Stimulated activated CD8-positive, alpha-beta memory T cell treated with anti-CD3 and anti-CD28 coated beads, Interleukin-4, amount 100 ng/mL, for 1 hour (primary cell): Measurements from ENCODE around the gene DCP1B.

Experiments
- DNase-seq, 2 donors: peaks; one replicate each; pipeline ENCODE4 v3.0.0-alpha.2; 2020; ENCODE audit warnings: low read depth in 2 of 2, low spot score in 1 of 2

DCP1B gene

GRCh38 chr12:1935700-1936378, 68.4 kb downstream of the DCP1B start:
- no peak for DNase-seq

- no peak for DNase-seq
Measured at GRCh38 chr12:1935242-1935641, 69.0 kb downstream of the DCP1B start.

- no peak for DNase-seq
Measured at GRCh38 chr12:1934831-1935230, 69.4 kb downstream of the DCP1B start.

GRCh38 chr12:1934068-1934467, 70.2 kb downstream of the DCP1B start:
- DNase-seq: no peak

- DNase-seq: no peak
Measured at GRCh38 chr12:1933342-1934051, 70.8 kb downstream of the DCP1B start.

- DNase-seq: no peak
Measured at GRCh38 chr12:1932264-1932777, 71.9 kb downstream of the DCP1B start.

GRCh38 chr12:1931642-1932041, 72.6 kb downstream of the DCP1B start:
- DNase-seq: no peak

- DNase-seq: no peak
Measured at GRCh38 chr12:1930803-1931597, 73.3 kb downstream of the DCP1B start.

GRCh38 chr12:1929985-1930802, 74.1 kb downstream of the DCP1B start:
- no peak for DNase-seq

- no peak for DNase-seq
Measured at GRCh38 chr12:1929241-1929984, 74.8 kb downstream of the DCP1B start.

- no peak for DNase-seq
Measured at GRCh38 chr12:1928439-1929121, 75.7 kb downstream of the DCP1B start.

GRCh38 chr12:1927751-1928351, 76.4 kb downstream of the DCP1B start:
- no peak for DNase-seq

GRCh38 chr12:1927051-1927680, 77.1 kb downstream of the DCP1B start:
- no peak for DNase-seq

- no peak for DNase-seq
Measured at GRCh38 chr12:1926251-1926657, 78.0 kb downstream of the DCP1B start.

GRCh38 chr12:1925684-1926006, 78.6 kb downstream of the DCP1B start:
- DNase-seq: no peak

- no peak for DNase-seq
Measured at GRCh38 chr12:1924996-1925683, 79.1 kb downstream of the DCP1B start.

- DNase-seq: no peak
Measured at GRCh38 chr12:1922985-1923384, 81.3 kb downstream of the DCP1B start.

GRCh38 chr12:1922075-1922709, 82.1 kb downstream of the DCP1B start:
- DNase-seq: no peak
